ENCODE results near the gene NCOA1.

GRCh38 chr2:24816404-24816803 is 325.4 kb downstream of the NCOA1 start:
- no peak for TF ChIP-seq CTCF (IDR thresholded peaks at IDR 0.05 in 4 of 5, conservative IDR thresholded peaks at IDR 0.05 in 1 of 5)
- TF ChIP-seq POLR2A (IDR thresholded peaks at IDR 0.05) = no peak
